Measurements from ENCODE around the gene TMEM175.
"Not testable (repeated sequence)": the region's sequence is repeated elsewhere in the genome, so short reads cannot be mapped to it uniquely, and the experiment has no call there.

TMEM175 gene

DNA sequence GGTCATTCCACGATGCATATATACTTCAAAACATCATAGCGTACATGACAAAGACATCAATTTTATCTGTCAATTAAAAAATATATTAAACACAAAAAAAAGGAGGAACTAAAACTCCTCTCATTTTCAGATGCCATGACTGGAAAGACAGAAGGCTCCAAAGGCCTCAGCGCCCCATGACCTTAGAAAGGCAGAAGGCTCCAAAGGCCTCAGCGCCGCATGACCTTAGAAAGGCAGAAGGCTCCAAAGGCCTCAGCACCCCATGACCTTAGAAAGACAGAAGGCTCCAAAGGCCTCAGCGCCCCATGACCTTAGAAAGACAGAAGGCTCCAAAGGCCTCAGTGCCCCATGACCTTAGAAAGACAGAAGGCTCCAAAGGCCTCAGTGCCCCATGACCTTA is 13.7 kb upstream of the TMEM175 start:
- DNase-seq: not testable (repeated sequence)

GRCh38 chr4:919004-919680 is 13.1 kb upstream of the TMEM175 start:
- not testable (repeated sequence) for DNase-seq

- peak; percentile 15 for DNase-seq
Measured at GRCh38 chr4:921830-922331, 10.4 kb upstream of the TMEM175 start.

- peak; percentile 39 for DNase-seq
Measured at GRCh38 chr4:924107-925096, 7.9 kb upstream of the TMEM175 start.

GRCh38 chr4:925171-925570 is 7.1 kb upstream of the TMEM175 start:
- no peak for DNase-seq

DNA sequence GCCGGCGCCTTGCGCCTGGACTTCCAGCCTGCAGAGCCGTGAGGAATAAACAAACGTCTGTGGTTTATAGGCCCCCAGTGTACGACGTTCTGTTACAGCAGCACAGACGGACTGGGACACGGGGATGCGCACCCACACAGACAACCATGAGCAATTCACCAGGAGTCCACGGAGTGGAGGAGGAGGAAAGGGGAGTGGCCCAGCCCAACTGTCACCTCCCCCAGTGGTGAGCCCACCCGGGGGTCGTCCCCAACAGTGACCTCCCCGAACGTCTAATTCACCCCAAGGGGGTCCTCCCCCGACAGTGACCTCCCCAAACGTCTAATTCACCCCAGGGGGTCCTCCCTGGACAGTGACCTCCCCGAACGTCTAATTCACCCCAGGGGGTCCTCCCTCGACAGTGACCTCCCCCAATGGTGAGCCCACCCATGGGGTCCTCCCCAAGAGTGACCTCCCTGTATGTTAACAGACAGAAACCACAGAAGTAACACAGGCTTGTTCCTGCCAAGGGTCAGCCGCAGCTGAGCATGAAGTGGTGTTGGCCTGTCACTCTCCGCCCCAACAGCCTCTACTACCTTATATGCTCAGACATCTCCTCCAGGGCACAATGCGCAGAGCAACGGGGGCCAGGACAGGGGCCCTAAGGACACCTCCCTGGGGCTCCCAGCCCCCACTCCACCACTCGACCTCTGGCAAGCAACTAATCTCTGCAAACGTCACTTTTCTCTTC is 6.3 kb upstream of the TMEM175 start:
- no peak for DNase-seq

DNA sequence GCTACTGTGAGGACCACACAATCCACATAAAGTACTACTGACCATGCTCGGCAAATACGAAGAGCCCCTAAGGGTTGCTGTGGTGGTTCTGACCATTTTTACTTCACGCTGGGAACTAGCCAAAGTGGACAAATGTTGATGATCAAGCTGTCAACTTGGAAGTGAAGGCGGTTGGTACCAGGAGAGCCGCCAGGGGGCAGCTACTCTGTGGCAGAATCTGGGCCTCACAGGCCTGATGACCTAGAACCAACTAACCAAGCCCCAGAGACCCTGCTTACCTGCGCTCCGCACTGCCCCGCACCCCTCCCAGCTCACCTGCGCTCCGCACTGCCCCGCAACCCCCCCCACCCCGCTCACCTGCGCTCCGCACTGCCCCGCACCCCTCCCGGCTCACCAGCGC is 5.7 kb upstream of the TMEM175 start:
- DNase-seq: no peak

GRCh38 chr4:927566-927965 is 4.7 kb upstream of the TMEM175 start:
- DNase-seq: not testable (repeated sequence)

DNA sequence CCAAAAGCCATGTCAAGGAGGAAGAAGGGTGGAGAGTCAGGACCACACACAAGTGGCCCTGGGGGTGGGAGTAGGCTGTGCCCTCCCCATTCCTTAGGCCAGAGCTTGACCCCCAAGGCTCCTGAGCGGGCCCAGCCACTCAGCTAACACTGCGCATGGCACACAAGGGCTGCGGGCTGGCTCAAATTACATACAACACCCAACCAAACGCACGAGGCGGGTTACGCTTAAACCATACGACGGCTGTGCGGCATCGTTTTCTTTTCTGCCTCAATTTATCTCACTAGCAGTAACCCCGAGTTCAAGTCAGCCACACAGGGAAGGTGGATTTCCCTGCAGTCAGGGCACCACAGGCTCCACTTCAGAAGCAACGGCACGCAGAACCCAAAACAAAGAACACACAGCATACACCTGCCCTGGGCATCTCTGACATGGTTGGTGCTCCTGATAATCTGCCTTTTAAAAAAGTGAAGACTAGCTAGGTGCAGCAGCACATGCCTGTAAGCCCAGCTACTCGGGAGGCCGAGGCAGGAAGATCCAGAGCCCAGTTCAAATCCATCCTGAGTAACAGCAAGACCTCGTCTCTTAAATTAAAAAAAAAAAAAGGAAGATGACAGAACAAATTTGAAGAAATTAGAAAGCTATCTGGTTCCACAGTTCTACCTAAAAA is 3.0 kb upstream of the TMEM175 start:
- DNase-seq: no peak

GRCh38 chr4:930028-930551 is 2.2 kb upstream of the TMEM175 start:
- peak; percentile 18 for DNase-seq

DNA sequence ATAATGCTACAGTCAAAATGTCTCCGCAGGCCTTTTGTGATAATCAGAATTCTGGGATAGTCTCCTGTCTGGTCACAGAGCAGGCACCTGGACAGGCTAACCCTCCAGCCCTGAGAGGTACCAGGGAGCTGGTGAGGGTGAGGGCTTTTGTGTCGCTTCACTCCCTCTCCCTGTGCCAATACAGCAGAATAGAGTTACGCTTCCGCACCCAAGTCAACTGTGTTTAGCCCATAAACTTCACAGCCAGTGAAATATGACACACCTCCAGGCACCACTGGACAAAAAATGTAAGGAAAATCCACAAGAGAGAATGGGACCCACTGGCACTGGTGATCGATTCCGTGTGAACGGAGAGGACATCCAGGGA is 1.4 kb upstream of the TMEM175 start:
- no peak for DNase-seq

GRCh38 chr4:931194-931959 is 883 bp upstream of the TMEM175 start:
- peak; percentile 51 for DNase-seq

DNA sequence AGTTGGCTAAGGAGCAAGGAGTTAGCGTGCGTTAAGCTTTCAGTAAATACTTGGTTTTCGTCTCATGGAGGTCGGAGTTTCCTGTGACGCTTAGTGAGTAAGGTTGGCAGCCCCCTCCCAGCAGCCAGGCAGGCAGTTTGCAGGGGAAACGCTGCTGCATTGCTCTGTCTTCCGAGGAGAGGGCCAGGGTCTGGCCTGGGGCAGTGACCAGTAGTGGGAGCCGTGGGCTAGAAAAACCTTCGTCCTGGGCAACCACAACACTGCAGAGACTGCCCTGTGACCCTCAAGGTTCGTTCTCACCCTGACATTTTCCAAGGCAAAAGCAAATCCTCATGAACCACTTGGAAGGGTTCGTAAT is 432 bp downstream of the TMEM175 start:
- DNase-seq: no peak

- DNase-seq: not testable (repeated sequence)
Measured at GRCh38 chr4:939508-939907, 7.2 kb downstream of the TMEM175 start.

- no peak for DNase-seq
Measured at GRCh38 chr4:945274-946102, 13.2 kb downstream of the TMEM175 start.

DNA sequence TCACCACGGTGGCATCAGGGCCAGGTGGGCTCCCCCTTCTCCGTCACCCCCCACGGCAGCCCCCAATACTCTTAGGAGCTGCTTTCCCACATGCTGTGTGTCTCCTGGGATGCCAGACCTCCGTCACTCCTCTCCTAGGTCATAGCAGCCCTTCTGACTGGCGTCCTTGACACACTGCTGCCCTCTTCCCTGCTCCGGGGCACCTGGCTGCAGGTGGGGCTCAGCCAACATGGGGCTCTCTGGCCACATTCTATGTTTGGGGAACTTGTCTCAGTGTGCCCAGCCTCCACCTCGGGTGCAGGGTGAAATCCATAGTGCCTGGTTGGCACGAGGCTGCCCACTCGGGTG is 13.8 kb downstream of the TMEM175 start:
- DNase-seq: no peak

GRCh38 chr4:946517-947471 is 14.5 kb downstream of the TMEM175 start:
- DNase-seq: no peak

GRCh38 chr4:947491-947971 is 15.3 kb downstream of the TMEM175 start:
- DNase-seq: no peak
